ENCODE data around the gene GGA1. TPM values are rescaled to one million over a fixed set of nuclear protein-coding genes. Genes with fewer than 3 reads are reported as not detected.
A peak's percentile ranks its signal among the peaks of the same experiment; 100 is the strongest.

GGA1 gene
- total and polyA plus RNA-seq, 2 of the 4 experiments (the other 2 are of a cell fraction): 17.2 to 48.5 TPM

DNA sequence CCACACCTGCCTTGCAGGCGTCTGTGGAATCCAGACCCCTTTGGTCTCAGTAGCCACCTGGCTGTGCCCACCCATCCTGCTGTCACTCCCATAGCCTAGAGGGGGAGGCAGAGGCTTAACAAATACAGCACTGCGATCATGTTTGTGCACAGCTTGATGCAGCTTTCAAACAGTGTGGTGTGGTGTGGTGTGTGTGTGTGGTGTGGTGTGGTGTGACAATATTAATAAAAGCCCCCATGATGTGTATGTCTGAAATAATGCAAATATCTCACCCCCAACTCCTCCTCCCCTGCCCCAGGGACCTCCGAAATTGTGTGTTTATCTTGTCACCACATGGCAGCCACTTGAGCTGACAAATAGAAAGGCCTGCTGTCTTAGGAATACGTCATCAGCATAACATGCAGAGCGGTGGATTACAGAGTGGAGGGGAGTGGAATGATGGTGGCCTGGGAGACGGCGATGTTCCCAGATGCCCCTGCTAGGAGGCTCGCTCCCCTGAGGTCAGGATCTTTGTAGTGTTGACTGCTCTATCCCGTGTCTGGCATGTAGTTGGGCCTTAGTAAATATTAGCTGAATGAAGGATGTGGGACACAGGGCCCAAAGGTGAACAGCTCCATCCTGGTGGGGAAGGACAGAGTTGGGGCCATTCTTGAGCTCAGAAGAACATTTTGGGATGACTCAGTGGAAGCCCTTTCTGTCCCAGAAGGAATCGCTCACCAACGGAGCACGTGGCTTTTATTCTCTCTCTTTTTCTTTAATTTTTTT, 52.7 kb downstream of the GGA1 start:
- Histone ChIP-seq H2BK5ac (ENCODE audit: low read depth, low read length, poor library complexity, severe bottlenecking) (peak overlapping the region; percentile 76), H4K8ac (ENCODE audit: low read depth in 2 of 2, low read length in 2 of 2) (peak overlapping the region in 1 of 2 experiments; percentile 71; a peak in 2 of 4 replicates), H2AFZ (replicated peaks; ENCODE audit: low read length, poor library complexity) (peak overlapping the region; percentile 74), H3K4ac (ENCODE audit: low read depth, low read length) (peak overlapping the region; percentile 61), H3K4me3 (ENCODE audit: insufficient read depth, low read depth, low read length) (no peak overlapping the region), H3K36me3 (ENCODE audit: control insufficient read depth, insufficient read depth, low read length) (peaks cover 8% of the 10 kb centered on the region), H3K4me2 (ENCODE audit: low read depth, low read length) (peak overlapping the region; percentile 68), H3K18ac (ENCODE audit: low read depth, low read length) (peak overlapping the region; percentile 58; the same call in 1 of the 2 replicates), H3K27ac (ENCODE audit: insufficient read depth, low read length) (peak overlapping the region; percentile 74), H2BK15ac (ENCODE audit: low read depth, low read length) (peak overlapping the region; percentile 81; the same call in 1 of the 3 replicates), H4K20me1 (ENCODE audit: insufficient read depth, low read length) (peaks cover 31% of the 10 kb centered on the region), H4K5ac (ENCODE audit: low read depth, low read length) (0 out of 2 replicates have a peak overlapping the region, but pooled peaks have one; percentile 5), H3K9me3 (ENCODE audit: control insufficient read depth, insufficient read depth, low read length) (no peaks in the 10 kb centered on the region), H3K27me3 (ENCODE audit: control insufficient read depth, insufficient read depth, low read length) (no peaks in the 10 kb centered on the region), H3K23ac (ENCODE audit: low read depth, low read length) (peak overlapping the region; percentile 66; the same call in 1 of the 2 replicates), H3K56ac (ENCODE audit: extremely low read depth, insufficient read depth, low read length) (peak overlapping the region; percentile 42; the same call in 1 of the 2 replicates), H2AK5ac (ENCODE audit: low read depth, low read length) (peak overlapping the region; percentile 84), H4K91ac (ENCODE audit: insufficient read depth, low read depth, low read length) (peak overlapping the region; percentile 19; the same call in 1 of the 2 replicates), H3K4me1 (ENCODE audit: control insufficient read depth, insufficient read depth, low read length) (peaks cover 25% of the 10 kb centered on the region), H2AK9ac (replicated peaks; ENCODE audit: low read depth, low read length, poor library complexity) (peak overlapping the region; percentile 63), H2BK20ac (ENCODE audit: low read depth, low read length) (peak overlapping the region; percentile 29; the same call in 1 of the 2 replicates), H3K14ac (replicated peaks; ENCODE audit: low read depth, low read length) (peak overlapping the region; percentile 39), H3K9ac (ENCODE audit: low read depth, low read length) (peak overlapping the region; percentile 26; the same call in 1 of the 2 replicates), H3K9me1 (ENCODE audit: insufficient read depth, low read length) (peaks cover 11% of the 10 kb centered on the region), H3K79me1 (ENCODE audit: low read depth in 1 of 2, low read length in 2 of 2) (peaks cover 32 to 70% of the 10 kb centered on the region in 2 experiments; a peak in 3 of 4 replicates), H2BK120ac (ENCODE audit: low read depth, low read length) (peak overlapping the region; percentile 23; the same call in 1 of the 2 replicates)
- CTCF ChIA-PET: interaction anchor here (1.0 to 2.5 kb wide), 5 partner anchors 18 to 115 kb away, joined by 4 to 15 read pairs (median 5); no protein-coding TSS in a partner anchor
- in situ Hi-C loops (cut with MboI; ENCODE audit: low sequenced_read_pairs): no loop called here
- intact Hi-C loops (cut with micrococcal nuclease): loop anchor here (1.0 kb wide), 2 partner anchors 20 to 130 kb away; no protein-coding TSS in a partner anchor
- 9% methylated on average over 5 of the region's 12 CpGs; no CpG with 5 or more reads in 1 of the 2 experiments for WGBS, 2 experiments (ENCODE audit: extremely low coverage in 2 of 2, insufficient read length in 1 of 2)
- dilution Hi-C loops (cut with HindIII; ENCODE audit: low sequenced_read_pairs, unreplicated experiment): no loop called here
- POLR2A ChIA-PET (ENCODE audit: unreplicated experiment): interaction anchor here (0.7 to 1.3 kb wide), 3 partner anchors 13 to 17 kb away, joined by 7 to 17 read pairs (median 12); partner anchors contain the start of gene LGALS1
- BruUV-seq (replicated peaks): no TSS peak
- DNase-seq (peak; percentile 82), ATAC-seq (ENCODE audit: low read depth) (peak; percentile 28)
- TF ChIP-seq, protein P1, sequence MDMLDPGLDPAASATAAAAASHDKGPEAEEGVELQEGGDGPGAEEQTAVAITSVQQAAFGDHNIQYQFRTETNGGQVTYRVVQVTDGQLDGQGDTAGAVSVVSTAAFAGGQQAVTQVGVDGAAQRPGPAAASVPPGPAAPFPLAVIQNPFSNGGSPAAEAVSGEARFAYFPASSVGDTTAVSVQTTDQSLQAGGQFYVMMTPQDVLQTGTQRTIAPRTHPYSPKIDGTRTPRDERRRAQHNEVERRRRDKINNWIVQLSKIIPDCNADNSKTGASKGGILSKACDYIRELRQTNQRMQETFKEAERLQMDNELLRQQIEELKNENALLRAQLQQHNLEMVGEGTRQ (IDR thresholded peaks at IDR 0.05; ENCODE audit: low read depth, low read length): no peak
- TF ChIP-seq FOS (IDR thresholded peaks at IDR 0.05; ENCODE audit: low read depth, low read length): 0 out of 2 replicates have a peak, but pooled peaks have one; percentile 8
- no peak for TF ChIP-seq MAFK (IDR thresholded peaks at IDR 0.05; ENCODE audit: low read depth, low read length)
- peak; percentile 88 for TF ChIP-seq MXI1 (IDR thresholded peaks at IDR 0.05; ENCODE audit: borderline replicate concordance, low read depth, low read length)
- TF ChIP-seq, protein P2, sequence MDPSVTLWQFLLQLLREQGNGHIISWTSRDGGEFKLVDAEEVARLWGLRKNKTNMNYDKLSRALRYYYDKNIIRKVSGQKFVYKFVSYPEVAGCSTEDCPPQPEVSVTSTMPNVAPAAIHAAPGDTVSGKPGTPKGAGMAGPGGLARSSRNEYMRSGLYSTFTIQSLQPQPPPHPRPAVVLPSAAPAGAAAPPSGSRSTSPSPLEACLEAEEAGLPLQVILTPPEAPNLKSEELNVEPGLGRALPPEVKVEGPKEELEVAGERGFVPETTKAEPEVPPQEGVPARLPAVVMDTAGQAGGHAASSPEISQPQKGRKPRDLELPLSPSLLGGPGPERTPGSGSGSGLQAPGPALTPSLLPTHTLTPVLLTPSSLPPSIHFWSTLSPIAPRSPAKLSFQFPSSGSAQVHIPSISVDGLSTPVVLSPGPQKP (IDR thresholded peaks at IDR 0.05; ENCODE audit: borderline replicate concordance, low read depth, low read length): no peak
- TF ChIP-seq SMC3 (IDR thresholded peaks at IDR 0.05; ENCODE audit: low read depth, low read length): peak; percentile 39
- TF ChIP-seq BHLHE40 (IDR thresholded peaks at IDR 0.05; ENCODE audit: low read depth, low read length): no peak
- TF ChIP-seq, protein P3, sequence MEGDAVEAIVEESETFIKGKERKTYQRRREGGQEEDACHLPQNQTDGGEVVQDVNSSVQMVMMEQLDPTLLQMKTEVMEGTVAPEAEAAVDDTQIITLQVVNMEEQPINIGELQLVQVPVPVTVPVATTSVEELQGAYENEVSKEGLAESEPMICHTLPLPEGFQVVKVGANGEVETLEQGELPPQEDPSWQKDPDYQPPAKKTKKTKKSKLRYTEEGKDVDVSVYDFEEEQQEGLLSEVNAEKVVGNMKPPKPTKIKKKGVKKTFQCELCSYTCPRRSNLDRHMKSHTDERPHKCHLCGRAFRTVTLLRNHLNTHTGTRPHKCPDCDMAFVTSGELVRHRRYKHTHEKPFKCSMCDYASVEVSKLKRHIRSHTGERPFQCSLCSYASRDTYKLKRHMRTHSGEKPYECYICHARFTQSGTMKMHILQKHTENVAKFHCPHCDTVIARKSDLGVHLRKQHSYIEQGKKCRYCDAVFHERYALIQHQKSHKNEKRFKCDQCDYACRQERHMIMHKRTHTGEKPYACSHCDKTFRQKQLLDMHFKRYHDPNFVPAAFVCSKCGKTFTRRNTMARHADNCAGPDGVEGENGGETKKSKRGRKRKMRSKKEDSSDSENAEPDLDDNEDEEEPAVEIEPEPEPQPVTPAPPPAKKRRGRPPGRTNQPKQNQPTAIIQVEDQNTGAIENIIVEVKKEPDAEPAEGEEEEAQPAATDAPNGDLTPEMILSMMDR (conservative IDR thresholded peaks at IDR 0.05; ENCODE audit: low read depth, low read length): peak; percentile 63
- no peak for TF ChIP-seq RFX5 (IDR thresholded peaks at IDR 0.05; ENCODE audit: low read depth, low read length)
- peak; percentile 69 for TF ChIP-seq RAD21 (IDR thresholded peaks at IDR 0.05; ENCODE audit: low read length)
- TF ChIP-seq CHD1 (IDR thresholded peaks at IDR 0.05; ENCODE audit: low read depth, low read length): no peak
- TF ChIP-seq CEBPB (IDR thresholded peaks at IDR 0.05; ENCODE audit: low read depth, low read length): no peak

Measured in IMR-90 (cell line).